ENCODE data around the gene RASL10A. TPM values are rescaled to one million over a fixed set of nuclear protein-coding genes. Genes with fewer than 3 reads are reported as not detected.

The RASL10A gene
- total and polyA plus RNA-seq, 9 of the 15 experiments (the other 6 are each of a cell fraction or from before 2014, with no cell fraction given) = 0.17 to 1.2 (median 0.45) TPM; not detected in 3

- TF ChIP-seq GTF3C2 (IDR thresholded peaks at IDR 0.05; ENCODE audit: borderline replicate concordance, extremely low read depth, insufficient read length) (no peak), HMG20B (CRISPR knock-in tag; IDR thresholded peaks at IDR 0.05) (no peak), TAF9B (IDR thresholded peaks at IDR 0.05; ENCODE audit: partially characterized antibody) (no peak), NR2F6 (CRISPR knock-in tag; IDR thresholded peaks at IDR 0.05) (no peak), MYC (IDR thresholded peaks at IDR 0.05; ENCODE audit: low read depth, low read length) (0 out of 2 replicates have a peak, but pooled peaks have one; percentile 7), MYC (CRISPR knock-in tag; IDR thresholded peaks at IDR 0.05; ENCODE audit: borderline replicate concordance, low read depth) (no peak), BACH1 (tag; IDR thresholded peaks at IDR 0.05) (no peak), TEAD4 (IDR thresholded peaks at IDR 0.05; ENCODE audit: low read length) (peak; percentile 38; the same call in 1 of the 2 replicates), TEAD4 (CRISPR knock-in tag; IDR thresholded peaks at IDR 0.05; ENCODE audit: borderline replicate concordance) (0 out of 2 replicates have a peak, but pooled peaks have one; percentile 36), RBBP5 (IDR thresholded peaks at IDR 0.05; ENCODE audit: borderline replicate concordance, insufficient read depth, low read length, poor library complexity, severe bottlenecking) (no peak), RFX7 (CRISPR knock-in tag; IDR thresholded peaks at IDR 0.05) (no peak), MTA2 (IDR thresholded peaks at IDR 0.05; ENCODE audit: low read depth) (no peak), OTX1 (CRISPR knock-in tag; IDR thresholded peaks at IDR 0.05) (no peak), POLR2B (IDR thresholded peaks at IDR 0.05; ENCODE audit: low read depth, partially characterized antibody) (no peak), FOXK2 (conservative IDR thresholded peaks at IDR 0.05 in 1 of 2, IDR thresholded peaks at IDR 0.05 in 1 of 2; ENCODE audit: low read depth in 2 of 2) (no peak), TRIM24 (IDR thresholded peaks at IDR 0.05) (no peak), RFX1 (IDR thresholded peaks at IDR 0.05) (no peak), ZNF507 (tag; conservative IDR thresholded peaks at IDR 0.05) (no peak), ZKSCAN3 (CRISPR knock-in tag; IDR thresholded peaks at IDR 0.05) (no peak), ELK3 (CRISPR knock-in tag; IDR thresholded peaks at IDR 0.05) (no peak), NR4A1 (CRISPR knock-in tag; IDR thresholded peaks at IDR 0.05) (no peak), NR4A1 (tag; IDR thresholded peaks at IDR 0.05) (no peak), NCOA2 (IDR thresholded peaks at IDR 0.05; ENCODE audit: partially characterized antibody in 2 of 2) (no peak), HDGF (IDR thresholded peaks at IDR 0.05) (no peak), HNRNPUL1 (IDR thresholded peaks at IDR 0.05; ENCODE audit: low read length) (no peak), ZNF444 (CRISPR knock-in tag; IDR thresholded peaks at IDR 0.05) (no peak), ZNF57 (CRISPR knock-in tag; IDR thresholded peaks at IDR 0.05) (no peak)
These were observed 8.5 kb downstream of the RASL10A start (continued) for GRCh38 chr22:29306835-29307595.

All from K562 (cell line).